Stimulated activated naive CD8-positive, alpha-beta T cell treated with anti-CD3 and anti-CD28 coated beads, Interleukin-15, amount 100 ng/mL, for 72 hours (primary cell): ENCODE results near the gene POM121.
"Not testable (repeated sequence)": the region's sequence is repeated elsewhere in the genome, so short reads cannot be mapped to it uniquely, and the experiment has no call there.

Source experiments
- ATAC-seq: fragments of 150-1000 bp; cut with Tn5 transposase; 2 replicates; pipeline ENCODE4 v1.10.0; 2021; ENCODE audit warnings: mild to moderate bottlenecking, moderate library complexity
- DNase-seq, 2 donors: peaks; one replicate each; pipeline ENCODE4 v3.0.0; 2021 to 2022
- H3K27ac Mint-ChIP-seq, 2 donors: one replicate each; pipeline ENCODE4 v1.8.0; 2022; ENCODE audit warnings: mild to moderate bottlenecking in 2 of 2, mixed read lengths in 2 of 2, moderate library complexity in 2 of 2
- H3K27me3 Mint-ChIP-seq: one replicate; pipeline ENCODE4 v1.8.0; 2022; ENCODE audit warnings: mixed read lengths
- H3K4me1 Mint-ChIP-seq: one replicate; pipeline ENCODE4 v1.8.0; 2022; ENCODE audit warnings: mild to moderate bottlenecking, mixed read lengths
- H3K4me3 Mint-ChIP-seq, 2 donors: one replicate each; pipeline ENCODE4 v1.8.0; 2022; ENCODE audit warnings: mild to moderate bottlenecking in 2 of 2, mixed read lengths in 2 of 2, moderate library complexity in 1 of 2
- H3K9me3 Mint-ChIP-seq, 2 donors: one replicate each; pipeline ENCODE4 v1.8.0; 2022; ENCODE audit warnings: mixed read lengths in 2 of 2

Gene POM121

DNA sequence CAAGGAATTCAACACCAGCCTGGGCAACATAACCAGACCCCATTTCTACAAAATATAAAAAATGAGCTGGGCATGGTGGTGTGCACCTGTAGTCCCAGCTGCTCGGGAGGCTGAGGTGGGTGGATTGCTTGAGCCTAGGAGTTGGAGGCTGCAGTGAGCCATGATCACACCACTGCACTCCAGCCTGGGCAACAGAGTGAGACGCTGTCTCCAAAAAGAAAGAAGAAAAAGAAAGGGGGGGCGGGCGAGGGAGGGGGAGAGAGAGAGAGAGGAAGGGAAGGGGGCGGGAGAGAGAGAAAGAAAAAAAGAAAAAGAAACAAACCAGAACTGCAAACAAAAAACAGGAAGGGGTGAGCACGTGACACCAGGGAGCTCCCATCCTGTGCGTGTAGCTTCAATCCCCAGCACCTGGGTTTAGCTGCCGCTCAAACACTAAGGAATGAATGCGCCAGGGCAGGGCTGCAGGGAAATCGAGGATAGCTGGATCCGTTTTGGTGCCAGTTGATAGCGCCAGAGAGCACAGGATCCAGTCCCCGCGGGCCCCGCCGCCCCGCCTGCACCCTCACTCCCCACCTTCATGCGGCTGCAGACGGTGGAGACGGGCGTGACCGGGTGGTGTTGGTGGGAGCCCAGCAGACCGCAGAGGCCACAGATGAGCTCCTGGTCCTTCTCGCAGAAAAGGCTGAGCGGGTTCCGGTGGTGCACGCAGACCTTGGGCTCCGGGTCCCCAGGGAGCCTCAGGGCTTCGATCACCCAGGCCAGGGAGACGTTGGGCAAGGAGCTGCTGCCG, 40.5 kb downstream of the POM121 start:
- not testable (repeated sequence) for H3K9me3 Mint-ChIP-seq, DNase-seq, H3K27ac Mint-ChIP-seq, H3K4me1 Mint-ChIP-seq, H3K27me3 Mint-ChIP-seq, H3K4me3 Mint-ChIP-seq
- ATAC-seq = peak; percentile 69

DNA sequence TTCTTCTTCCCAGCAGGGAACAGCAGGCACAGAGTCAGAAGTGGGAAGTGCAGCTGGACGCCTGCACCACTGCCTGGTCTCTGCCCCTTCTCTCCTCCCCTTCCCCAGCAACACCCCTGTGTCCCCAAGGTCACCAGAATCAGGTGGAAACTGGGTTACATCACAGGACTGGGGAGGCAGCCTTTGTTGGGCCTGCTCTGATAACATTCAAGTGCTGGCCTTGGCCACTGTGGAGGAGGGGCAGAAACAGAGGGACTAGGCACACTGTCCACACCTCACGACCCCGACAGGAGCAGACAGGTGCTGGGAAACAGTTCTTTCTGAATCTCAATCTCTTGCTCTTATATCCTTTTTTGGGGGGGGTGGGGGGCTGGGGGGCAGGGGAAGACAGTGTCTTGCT, 42.0 kb downstream of the POM121 start:
- not testable (repeated sequence) for H3K27me3 Mint-ChIP-seq

DNA sequence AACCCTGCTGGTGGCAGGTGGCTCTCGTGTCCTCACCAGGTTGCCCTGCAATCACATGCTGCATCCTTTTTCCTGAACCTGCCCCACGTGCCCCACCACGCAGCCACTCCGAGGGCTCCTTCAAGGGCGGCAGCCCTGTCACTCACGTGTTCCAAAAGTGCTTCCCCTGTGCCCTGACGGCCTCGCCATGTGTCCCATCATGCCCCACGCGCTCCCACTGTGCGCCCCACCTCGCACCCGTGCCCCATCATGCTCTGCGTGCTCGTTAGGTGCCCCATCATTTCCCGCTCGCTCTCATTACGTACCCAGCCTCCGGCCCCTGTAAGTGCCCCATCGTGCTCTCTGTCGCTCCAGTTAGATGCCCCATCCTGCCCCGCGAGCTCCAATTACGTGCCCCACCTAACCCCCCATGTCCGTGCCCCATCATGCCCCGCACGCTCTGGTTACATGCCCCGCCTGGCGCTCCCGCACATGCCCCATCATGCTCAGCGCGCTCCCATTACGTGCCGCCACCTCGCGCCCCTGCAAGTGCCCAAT, 44.2 kb downstream of the POM121 start, which contains the start of gene TRIM74:
TRIM74 (minus strand) TSS at position 487 of the 537 bp plus-strand sequence. CDS start 3,309 bp downstream, outside the sequence.
- ATAC-seq = peak; percentile 6
- peak in 1 of 2 donors; percentile 8 for DNase-seq
- H3K4me3 Mint-ChIP-seq, H3K9me3 Mint-ChIP-seq, H3K4me1 Mint-ChIP-seq, H3K27ac Mint-ChIP-seq, H3K27me3 Mint-ChIP-seq: not testable (repeated sequence)

More for the DNA sequence above, 42.0 kb downstream of the POM121 start:
- H3K27ac Mint-ChIP-seq, DNase-seq, ATAC-seq, H3K4me3 Mint-ChIP-seq, H3K9me3 Mint-ChIP-seq, H3K4me1 Mint-ChIP-seq: not testable (repeated sequence)

DNA sequence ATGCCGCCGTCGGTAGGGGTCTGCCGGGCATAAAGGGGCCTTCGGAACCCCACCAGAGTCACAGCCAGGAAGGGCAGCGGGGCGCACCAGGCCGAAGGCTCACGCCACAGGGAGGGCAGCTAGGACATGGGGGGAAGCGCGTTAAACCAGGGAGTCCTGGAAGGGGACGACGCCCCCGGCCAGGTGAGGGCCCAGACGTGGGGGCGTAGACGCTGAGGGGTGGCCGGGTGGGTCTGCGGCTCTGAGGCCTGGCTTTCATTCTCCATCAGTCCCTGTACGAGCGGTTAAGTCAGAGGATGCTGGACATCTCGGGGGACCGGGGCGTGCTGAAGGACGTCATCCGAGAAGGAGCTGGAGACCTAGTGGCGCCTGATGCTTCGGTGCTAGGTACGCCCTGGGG, 44.8 kb downstream of the POM121 start:
- ATAC-seq = peak; percentile 7
- not testable (repeated sequence) for H3K27ac Mint-ChIP-seq, H3K9me3 Mint-ChIP-seq, H3K27me3 Mint-ChIP-seq, H3K4me1 Mint-ChIP-seq, DNase-seq, H3K4me3 Mint-ChIP-seq

DNA sequence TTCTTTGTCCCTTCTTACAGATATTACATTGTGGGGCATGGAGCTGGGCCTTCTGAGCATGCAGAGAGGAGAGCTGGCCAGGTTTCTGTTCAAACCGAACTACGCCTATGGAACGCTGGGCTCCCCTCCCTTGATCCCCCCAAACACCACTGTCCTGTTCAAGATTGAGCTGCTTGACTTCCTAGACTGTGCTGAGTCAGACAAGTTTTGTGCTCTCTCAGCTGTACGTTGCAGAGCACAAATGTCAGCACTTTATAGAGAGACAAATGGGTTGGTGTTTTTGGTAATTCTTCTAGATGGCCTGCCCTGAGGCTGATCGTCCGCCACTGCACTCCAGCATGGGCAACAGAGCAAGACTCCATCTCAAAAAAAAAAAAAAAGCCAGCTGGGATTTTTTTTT, 46.6 kb downstream of the POM121 start:
- DNase-seq, H3K4me1 Mint-ChIP-seq, ATAC-seq, H3K9me3 Mint-ChIP-seq, H3K27me3 Mint-ChIP-seq, H3K27ac Mint-ChIP-seq, H3K4me3 Mint-ChIP-seq: not testable (repeated sequence)

DNA sequence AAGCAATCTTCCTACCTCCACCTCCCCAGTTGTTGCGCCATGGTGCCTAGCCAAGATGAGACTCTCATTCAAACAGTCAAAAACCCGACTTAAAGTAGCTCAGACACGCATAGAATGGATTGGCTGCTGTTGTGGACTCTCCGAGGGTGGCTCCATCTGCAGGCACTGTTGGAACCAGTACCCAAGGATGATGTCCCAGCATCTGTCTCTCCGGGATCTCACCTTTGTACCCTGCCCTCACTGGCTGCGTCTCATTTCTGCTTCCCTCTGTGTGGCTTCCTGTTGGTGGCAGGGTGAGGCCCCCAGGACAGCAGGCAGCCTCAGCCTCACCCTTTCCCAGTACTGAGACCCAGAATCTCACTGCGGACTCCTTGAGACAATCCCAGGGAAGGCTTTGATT, 49.9 kb downstream of the POM121 start:
- not testable (repeated sequence) for H3K27me3 Mint-ChIP-seq, H3K4me3 Mint-ChIP-seq, DNase-seq, H3K27ac Mint-ChIP-seq, H3K9me3 Mint-ChIP-seq, ATAC-seq, H3K4me1 Mint-ChIP-seq

DNA sequence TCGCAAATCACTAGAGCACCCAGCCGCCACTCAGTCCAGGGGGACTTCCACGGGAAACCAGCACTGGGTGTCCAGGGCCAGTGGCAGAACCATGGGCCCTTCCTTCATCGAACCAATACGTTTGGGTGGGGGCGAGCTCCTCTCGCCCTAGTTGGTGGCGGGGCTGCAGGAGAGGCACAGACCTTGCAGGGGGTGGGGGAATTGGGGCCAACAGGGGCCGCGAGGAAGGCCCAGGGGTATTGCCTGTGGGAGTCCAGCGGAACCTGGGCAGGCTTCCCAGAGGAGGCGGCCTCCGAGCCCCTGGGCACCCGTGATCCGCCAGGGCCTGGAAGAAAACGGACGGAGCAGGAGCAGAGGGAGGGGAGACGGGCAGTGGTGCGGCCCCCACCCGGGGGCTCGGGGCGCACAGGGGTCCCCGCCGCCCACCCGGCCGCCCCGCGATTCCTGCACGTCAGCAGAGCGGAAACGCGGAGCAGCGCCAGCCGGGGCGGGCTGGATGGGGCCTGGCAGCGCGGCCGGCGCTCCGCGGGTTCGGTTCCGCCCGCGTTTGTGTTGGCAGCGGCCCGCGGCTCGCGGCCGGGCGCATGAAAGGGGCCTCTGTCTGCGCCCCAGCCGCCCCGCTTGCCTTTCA, 50.9 kb downstream of the POM121 start:
- H3K4me3 Mint-ChIP-seq, H3K9me3 Mint-ChIP-seq, H3K27ac Mint-ChIP-seq, H3K27me3 Mint-ChIP-seq, H3K4me1 Mint-ChIP-seq, DNase-seq: not testable (repeated sequence)
- peak; percentile 52 for ATAC-seq

DNA sequence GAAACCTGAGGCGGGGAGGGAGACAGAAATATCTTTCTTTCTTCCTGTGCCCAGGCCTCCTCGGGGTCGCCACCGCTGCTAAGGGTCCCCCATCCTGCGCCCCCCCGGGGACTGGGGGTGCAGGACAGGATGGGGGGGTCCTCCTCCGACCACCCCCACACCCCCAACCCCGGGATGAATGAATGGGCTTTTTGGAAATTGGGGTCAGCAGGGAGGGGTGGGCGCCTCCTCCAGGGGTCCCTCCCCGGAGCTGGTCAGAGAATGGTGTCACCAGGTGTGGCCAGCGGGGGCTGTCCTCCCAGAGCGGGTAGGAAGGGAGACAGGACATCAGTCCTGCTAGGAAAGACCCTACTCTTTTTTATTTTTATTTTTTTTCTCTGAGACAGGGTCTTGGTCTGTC, 51.5 kb downstream of the POM121 start:
- H3K27ac Mint-ChIP-seq, DNase-seq, H3K9me3 Mint-ChIP-seq, H3K27me3 Mint-ChIP-seq, H3K4me1 Mint-ChIP-seq, H3K4me3 Mint-ChIP-seq: not testable (repeated sequence)
- peak; percentile 57 for ATAC-seq

DNA sequence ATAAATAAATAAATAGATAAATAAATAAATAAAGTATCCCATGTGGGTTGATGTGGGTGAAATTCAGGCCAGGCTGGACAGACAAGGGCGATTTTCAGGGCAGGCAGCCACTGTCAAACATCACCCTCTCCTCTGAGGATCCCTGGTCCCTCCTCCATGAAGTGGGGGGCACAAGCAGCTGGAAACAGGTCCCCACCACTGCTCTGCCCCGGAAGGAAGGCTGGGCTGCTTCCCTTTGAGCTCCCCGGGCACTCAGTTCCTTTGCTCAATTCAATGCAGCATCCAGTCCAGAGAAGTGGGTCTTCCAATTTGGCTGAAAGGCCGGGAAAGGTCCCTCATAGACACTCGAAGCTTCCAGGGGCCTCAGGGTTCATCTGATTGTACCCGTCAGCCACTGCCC, 55.5 kb downstream of the POM121 start:
- H3K27me3 Mint-ChIP-seq, H3K27ac Mint-ChIP-seq, H3K9me3 Mint-ChIP-seq, H3K4me1 Mint-ChIP-seq, DNase-seq, H3K4me3 Mint-ChIP-seq, ATAC-seq: not testable (repeated sequence)

DNA sequence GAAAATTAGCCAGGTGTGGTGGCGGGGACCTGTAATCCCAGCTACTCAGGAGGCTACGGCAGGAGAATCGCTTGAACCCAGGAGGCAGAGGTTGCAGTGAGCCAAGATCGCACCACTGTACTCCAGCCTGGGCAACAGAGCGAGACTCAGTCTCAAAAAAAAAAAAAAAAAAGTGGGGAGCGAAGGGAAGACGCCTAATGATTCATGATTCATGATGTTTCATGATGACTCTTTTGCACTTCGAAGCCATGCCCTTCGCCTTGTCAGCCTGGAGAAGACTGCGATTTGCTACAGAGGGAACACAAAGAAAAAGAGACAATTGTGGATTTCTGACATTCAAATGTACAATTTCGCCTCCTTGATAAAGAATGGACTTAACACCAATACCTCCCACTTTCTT, 57.2 kb downstream of the POM121 start:
- not testable (repeated sequence) for ATAC-seq, DNase-seq, H3K4me3 Mint-ChIP-seq, H3K27ac Mint-ChIP-seq, H3K27me3 Mint-ChIP-seq, H3K4me1 Mint-ChIP-seq, H3K9me3 Mint-ChIP-seq

DNA sequence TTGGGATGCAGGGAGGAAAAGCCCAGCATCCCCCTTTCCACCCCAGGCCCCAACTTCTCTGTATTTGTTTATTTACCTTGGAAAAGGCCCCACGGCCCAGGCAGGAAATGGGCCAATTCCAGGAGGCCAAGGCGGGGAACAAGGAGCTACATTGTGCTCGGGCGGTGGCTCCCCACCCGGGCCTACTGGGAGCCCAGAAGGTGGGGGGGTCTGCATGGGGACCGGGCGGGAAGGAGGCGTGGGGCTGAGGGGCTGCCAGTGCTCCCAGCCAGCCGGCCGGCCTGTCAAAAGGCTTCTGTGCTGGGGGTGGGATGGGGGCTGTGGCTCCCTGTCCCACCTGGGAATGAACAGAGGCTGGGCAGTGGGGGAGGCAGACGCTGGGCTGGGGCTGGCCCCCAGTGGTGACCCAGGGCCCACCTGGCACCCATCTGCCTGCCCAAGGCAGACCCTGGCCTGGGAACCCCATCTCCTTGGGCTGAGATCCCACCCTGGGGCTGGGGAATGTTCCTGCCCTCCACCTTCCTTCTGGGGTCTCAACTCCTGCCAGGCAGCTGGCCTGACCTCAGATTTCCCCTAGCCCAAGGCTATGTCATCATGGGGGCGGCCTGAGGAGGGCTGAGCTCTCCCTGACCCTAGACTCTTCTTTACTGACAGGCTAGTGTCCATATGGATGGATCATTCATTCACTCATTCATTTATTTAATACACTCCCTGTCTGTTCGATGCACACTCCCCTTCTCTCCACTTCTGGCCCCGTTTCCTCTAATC, 65.4 kb downstream of the POM121 start:
- H3K27ac Mint-ChIP-seq, H3K4me1 Mint-ChIP-seq, H3K27me3 Mint-ChIP-seq, H3K9me3 Mint-ChIP-seq, H3K4me3 Mint-ChIP-seq: not testable (repeated sequence)
- DNase-seq (peak in 1 of 2 donors; percentile 8), ATAC-seq (peak; percentile 75)

DNA sequence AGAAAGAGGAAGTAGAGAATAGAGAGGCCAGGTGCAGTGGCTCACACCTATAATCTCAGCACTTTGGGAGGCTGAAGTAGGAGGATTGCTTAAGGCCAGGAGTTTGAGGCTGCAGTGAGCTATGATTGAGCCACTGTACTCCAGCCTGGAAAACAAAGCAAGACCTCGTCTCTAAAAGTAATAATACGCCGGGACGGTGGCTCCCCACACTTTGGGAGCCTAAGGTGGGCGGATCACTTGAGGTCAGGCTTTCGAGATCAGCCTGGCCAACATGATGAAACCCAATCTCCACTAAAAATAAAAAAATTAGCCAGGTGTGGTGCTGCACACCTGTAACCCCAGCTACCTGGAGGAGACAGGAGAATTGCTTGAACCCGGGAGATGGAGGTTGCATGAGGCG, 70.6 kb downstream of the POM121 start:
- H3K9me3 Mint-ChIP-seq = not testable (repeated sequence)

DNA sequence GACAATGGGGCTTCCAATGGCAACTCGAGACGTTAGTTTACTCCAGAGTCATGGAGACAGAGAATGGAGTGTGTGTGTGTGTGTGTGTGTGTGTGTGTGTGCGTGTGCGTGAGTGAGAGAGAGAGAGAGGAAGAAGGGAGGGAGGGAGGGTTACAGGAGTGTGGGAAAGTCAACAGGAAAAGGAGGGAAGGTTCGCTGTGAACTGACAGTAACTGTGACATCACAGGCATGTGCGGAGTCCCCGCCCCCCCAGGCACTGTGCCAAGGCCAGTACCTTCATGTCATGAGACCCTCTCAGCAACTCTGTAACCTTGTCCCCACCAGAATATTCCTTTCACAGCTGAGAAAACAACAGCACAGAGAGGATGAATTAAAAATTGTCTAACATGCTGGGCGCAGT, 72.6 kb downstream of the POM121 start:
- not testable (repeated sequence) for H3K9me3 Mint-ChIP-seq, H3K4me3 Mint-ChIP-seq, DNase-seq, H3K4me1 Mint-ChIP-seq, H3K27me3 Mint-ChIP-seq, ATAC-seq
- peak overlapping the region in 1 of 2 donors; percentile 57 for H3K27ac Mint-ChIP-seq

More for the DNA sequence above, 70.6 kb downstream of the POM121 start:
- not testable (repeated sequence) for H3K4me1 Mint-ChIP-seq, DNase-seq, H3K27ac Mint-ChIP-seq, ATAC-seq, H3K4me3 Mint-ChIP-seq, H3K27me3 Mint-ChIP-seq

DNA sequence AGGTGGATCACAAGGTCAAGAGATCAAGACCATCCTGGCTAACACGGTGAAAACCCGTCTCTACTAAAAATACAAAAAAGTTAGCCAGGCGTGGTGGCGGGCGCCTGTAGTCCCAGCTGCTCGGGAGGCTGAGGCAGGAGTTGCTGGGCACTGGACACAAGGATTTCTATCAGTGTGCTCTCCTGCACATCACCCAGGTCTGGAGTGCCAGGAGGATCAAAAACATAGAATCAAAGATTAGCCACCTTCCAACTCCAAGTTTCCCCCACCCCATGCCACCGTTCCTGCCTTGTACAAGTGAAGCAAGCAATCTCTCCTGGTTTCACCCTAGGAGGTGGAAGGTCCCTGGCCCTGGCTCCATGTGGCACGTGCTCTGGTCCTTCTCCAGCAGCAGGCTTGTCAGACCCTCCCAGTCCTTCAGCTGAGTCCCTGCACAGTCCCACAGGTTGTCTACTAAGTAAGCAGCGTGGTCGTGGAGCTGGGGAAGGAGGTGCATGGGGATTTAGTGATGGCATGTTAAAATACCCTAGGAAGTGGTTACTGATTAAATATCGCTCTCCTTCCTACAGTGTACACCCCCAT, 73.1 kb downstream of the POM121 start:
- not testable (repeated sequence) for DNase-seq, H3K27ac Mint-ChIP-seq, H3K4me1 Mint-ChIP-seq, H3K4me3 Mint-ChIP-seq, ATAC-seq, H3K9me3 Mint-ChIP-seq, H3K27me3 Mint-ChIP-seq
